ENCODE measurements around the gene PAX5. TPM values are rescaled to one million over a fixed set of nuclear protein-coding genes. Genes with fewer than 3 reads are reported as not detected.

The PAX5 gene
- polyA plus RNA-seq, 1 donor from 2014 or later: not detected

DNA sequence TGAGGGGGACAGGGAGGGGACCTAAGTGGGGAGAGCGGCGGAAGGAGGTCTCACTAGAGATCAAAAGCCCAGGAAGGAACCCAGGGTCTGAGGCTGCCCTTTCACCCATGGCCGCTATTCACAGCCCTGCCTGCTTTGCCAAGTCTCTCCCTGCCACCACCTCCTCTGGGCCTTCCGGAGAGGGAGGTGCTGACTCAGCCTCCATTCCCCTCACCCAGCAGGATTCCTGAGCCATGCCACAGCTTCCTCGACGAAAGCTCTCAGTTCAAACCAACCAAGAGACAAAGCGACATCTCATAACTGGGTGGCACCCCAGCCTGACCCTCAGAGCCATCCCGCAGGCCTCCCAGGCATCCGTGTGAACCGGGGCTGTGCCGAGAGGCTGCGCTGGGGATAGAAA is 36.7 kb downstream of the PAX5 start:
- no peak overlapping the region for H3K4me3 ChIP-seq (ENCODE audit: low read length)
- H3K9ac ChIP-seq (ENCODE audit: low read length): no peak overlapping the region
- no peak for TF ChIP-seq TAF1 (IDR thresholded peaks at IDR 0.05; ENCODE audit: low read depth)
- no peak for TF ChIP-seq MXI1 (conservative IDR thresholded peaks at IDR 0.05; ENCODE audit: poor library complexity, severe bottlenecking)
- TF ChIP-seq POLR2AphosphoS5 (IDR thresholded peaks at IDR 0.05): no peak
- TF ChIP-seq, protein P1, sequence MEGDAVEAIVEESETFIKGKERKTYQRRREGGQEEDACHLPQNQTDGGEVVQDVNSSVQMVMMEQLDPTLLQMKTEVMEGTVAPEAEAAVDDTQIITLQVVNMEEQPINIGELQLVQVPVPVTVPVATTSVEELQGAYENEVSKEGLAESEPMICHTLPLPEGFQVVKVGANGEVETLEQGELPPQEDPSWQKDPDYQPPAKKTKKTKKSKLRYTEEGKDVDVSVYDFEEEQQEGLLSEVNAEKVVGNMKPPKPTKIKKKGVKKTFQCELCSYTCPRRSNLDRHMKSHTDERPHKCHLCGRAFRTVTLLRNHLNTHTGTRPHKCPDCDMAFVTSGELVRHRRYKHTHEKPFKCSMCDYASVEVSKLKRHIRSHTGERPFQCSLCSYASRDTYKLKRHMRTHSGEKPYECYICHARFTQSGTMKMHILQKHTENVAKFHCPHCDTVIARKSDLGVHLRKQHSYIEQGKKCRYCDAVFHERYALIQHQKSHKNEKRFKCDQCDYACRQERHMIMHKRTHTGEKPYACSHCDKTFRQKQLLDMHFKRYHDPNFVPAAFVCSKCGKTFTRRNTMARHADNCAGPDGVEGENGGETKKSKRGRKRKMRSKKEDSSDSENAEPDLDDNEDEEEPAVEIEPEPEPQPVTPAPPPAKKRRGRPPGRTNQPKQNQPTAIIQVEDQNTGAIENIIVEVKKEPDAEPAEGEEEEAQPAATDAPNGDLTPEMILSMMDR (IDR thresholded peaks at IDR 0.05; ENCODE audit: poor library complexity, severe bottlenecking): no peak
- TF ChIP-seq RAD21 (conservative IDR thresholded peaks at IDR 0.05): no peak
- TF ChIP-seq EZH2 (IDR thresholded peaks at IDR 0.05; ENCODE audit: borderline replicate concordance, insufficient read depth, low read length, poor library complexity, severe bottlenecking): no peak
- no peaks in the 10 kb centered on the region for H3K79me2 ChIP-seq (replicated peaks; ENCODE audit: insufficient read depth, low read length)
- peaks cover 29% of the 10 kb centered on the region for H3K27me3 ChIP-seq (ENCODE audit: insufficient read depth, low read depth, low read length)
- no peak overlapping the region for H3K27ac ChIP-seq (ENCODE audit: low read length)
- no peak overlapping the region for H2AFZ ChIP-seq (ENCODE audit: low read depth, low read length)
- H3K9me2 ChIP-seq (ENCODE audit: insufficient read depth, low read length): no peaks in the 10 kb centered on the region
- no peak overlapping the region for H3K4me2 ChIP-seq (ENCODE audit: low read length)
- H3K9me3 ChIP-seq (ENCODE audit: low read length): no peaks in the 10 kb centered on the region
- H4K20me1 ChIP-seq (ENCODE audit: insufficient read depth): no peaks in the 10 kb centered on the region
- no peaks in the 10 kb centered on the region for H3K36me3 ChIP-seq (ENCODE audit: insufficient read depth, low read length)
- no peaks in the 10 kb centered on the region for H3F3A ChIP-seq (ENCODE audit: insufficient read depth, low read length, poor library complexity, severe bottlenecking)

DNA sequence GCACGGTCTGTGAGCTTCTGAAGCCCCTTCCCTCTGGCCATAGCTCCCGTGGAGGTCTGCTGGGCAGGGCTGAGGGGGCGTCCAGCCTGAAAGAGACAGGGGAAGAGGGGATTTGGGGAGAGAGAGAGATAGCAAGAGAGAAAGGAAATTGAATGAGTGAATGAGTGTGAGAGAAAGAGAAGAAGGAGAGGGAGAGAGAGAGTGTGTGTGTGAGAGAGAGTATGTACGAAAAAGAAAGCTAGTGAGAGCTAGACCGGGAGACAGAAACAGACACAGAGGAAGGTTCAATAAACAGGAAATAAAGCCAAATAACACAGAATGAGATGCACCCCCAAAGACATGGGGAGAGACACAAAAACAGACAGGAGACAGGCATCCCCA is 37.4 kb downstream of the PAX5 start:
- H3K9me3 ChIP-seq (ENCODE audit: low read length): no peaks in the 10 kb centered on the region
- H3K27ac ChIP-seq (ENCODE audit: low read length): no peak overlapping the region
- no peaks in the 10 kb centered on the region for H4K20me1 ChIP-seq (ENCODE audit: insufficient read depth)
- H3K79me2 ChIP-seq (replicated peaks; ENCODE audit: insufficient read depth, low read length): no peaks in the 10 kb centered on the region
- H3K9me2 ChIP-seq (ENCODE audit: insufficient read depth, low read length): no peaks in the 10 kb centered on the region
- no peak for TF ChIP-seq POLR2AphosphoS5 (IDR thresholded peaks at IDR 0.05)
- TF ChIP-seq TAF1 (IDR thresholded peaks at IDR 0.05; ENCODE audit: low read depth): no peak
- TF ChIP-seq MXI1 (conservative IDR thresholded peaks at IDR 0.05; ENCODE audit: poor library complexity, severe bottlenecking): no peak
- no peak for TF ChIP-seq EP300 (conservative IDR thresholded peaks at IDR 0.05; ENCODE audit: poor library complexity, severe bottlenecking)
- no peak for TF ChIP-seq EZH2 (IDR thresholded peaks at IDR 0.05; ENCODE audit: borderline replicate concordance, insufficient read depth, low read length, poor library complexity, severe bottlenecking)
- TF ChIP-seq, protein P1 (IDR thresholded peaks at IDR 0.05; ENCODE audit: poor library complexity, severe bottlenecking): no peak
- no peak for TF ChIP-seq SMC3 (conservative IDR thresholded peaks at IDR 0.05; ENCODE audit: poor library complexity)
- TF ChIP-seq, protein P2, sequence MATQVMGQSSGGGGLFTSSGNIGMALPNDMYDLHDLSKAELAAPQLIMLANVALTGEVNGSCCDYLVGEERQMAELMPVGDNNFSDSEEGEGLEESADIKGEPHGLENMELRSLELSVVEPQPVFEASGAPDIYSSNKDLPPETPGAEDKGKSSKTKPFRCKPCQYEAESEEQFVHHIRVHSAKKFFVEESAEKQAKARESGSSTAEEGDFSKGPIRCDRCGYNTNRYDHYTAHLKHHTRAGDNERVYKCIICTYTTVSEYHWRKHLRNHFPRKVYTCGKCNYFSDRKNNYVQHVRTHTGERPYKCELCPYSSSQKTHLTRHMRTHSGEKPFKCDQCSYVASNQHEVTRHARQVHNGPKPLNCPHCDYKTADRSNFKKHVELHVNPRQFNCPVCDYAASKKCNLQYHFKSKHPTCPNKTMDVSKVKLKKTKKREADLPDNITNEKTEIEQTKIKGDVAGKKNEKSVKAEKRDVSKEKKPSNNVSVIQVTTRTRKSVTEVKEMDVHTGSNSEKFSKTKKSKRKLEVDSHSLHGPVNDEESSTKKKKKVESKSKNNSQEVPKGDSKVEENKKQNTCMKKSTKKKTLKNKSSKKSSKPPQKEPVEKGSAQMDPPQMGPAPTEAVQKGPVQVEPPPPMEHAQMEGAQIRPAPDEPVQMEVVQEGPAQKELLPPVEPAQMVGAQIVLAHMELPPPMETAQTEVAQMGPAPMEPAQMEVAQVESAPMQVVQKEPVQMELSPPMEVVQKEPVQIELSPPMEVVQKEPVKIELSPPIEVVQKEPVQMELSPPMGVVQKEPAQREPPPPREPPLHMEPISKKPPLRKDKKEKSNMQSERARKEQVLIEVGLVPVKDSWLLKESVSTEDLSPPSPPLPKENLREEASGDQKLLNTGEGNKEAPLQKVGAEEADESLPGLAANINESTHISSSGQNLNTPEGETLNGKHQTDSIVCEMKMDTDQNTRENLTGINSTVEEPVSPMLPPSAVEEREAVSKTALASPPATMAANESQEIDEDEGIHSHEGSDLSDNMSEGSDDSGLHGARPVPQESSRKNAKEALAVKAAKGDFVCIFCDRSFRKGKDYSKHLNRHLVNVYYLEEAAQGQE (IDR thresholded peaks at IDR 0.05; ENCODE audit: borderline replicate concordance): no peak
- no peak for TF ChIP-seq RAD21 (conservative IDR thresholded peaks at IDR 0.05)
- H3K27me3 ChIP-seq (ENCODE audit: insufficient read depth, low read depth, low read length): peaks cover 26% of the 10 kb centered on the region
- H3K4me2 ChIP-seq (ENCODE audit: low read length): no peak overlapping the region
- H3K4me3 ChIP-seq (ENCODE audit: low read length): no peak overlapping the region
- no peaks in the 10 kb centered on the region for H3K36me3 ChIP-seq (ENCODE audit: insufficient read depth, low read length)
- H3F3A ChIP-seq (ENCODE audit: insufficient read depth, low read length, poor library complexity, severe bottlenecking): no peaks in the 10 kb centered on the region
- no peak overlapping the region for H3K9ac ChIP-seq (ENCODE audit: low read length)
- no peak overlapping the region for H2AFZ ChIP-seq (ENCODE audit: low read depth, low read length)
